Right lobe of liver (tissue), 6 donors: Measurements from ENCODE around the gene DDX51. TPM values are rescaled to one million over a fixed set of nuclear protein-coding genes. Genes with fewer than 3 reads are reported as not detected.

Experiments used
- ATAC-seq, 4 donors: fragments of 200-7000 bp; cut with Tn5 transposase; one replicate each; pipeline ENCODE4 v1.9.1; 2020; ENCODE audit warnings: mild to moderate bottlenecking in 4 of 4, moderate library complexity in 4 of 4
- DNase-seq, 3 donors: peaks; one replicate each; pipeline ENCODE4 v3.0.0-alpha.2; 2020
- H3K27ac ChIP-seq, 3 donors: fragments of 200-600 bp; one replicate each; pipeline ENCODE4 v1.8.0; 2022
- H3K27me3 ChIP-seq, 2 donors: fragments of 200-600 bp; one replicate each; pipeline ENCODE4 v1.8.0; 2022
- H3K36me3 ChIP-seq, 4 donors: fragments of 200-600 bp; sonication (generic) in 1 of 4; one replicate each; pipeline versions ENCODE4 v1.5.1 to v1.8.0; 2017 to 2022; ENCODE audit warnings: control low read depth in 1 of 4
- H3K4me1 ChIP-seq, 4 donors: fragments of 200-600 bp; sonication (generic) in 1 of 4; one replicate each; pipeline versions ENCODE4 v1.5.1 to v1.8.0; 2017 to 2022; ENCODE audit warnings: control low read depth in 1 of 4
- H3K4me3 ChIP-seq, 3 donors: fragments of 200-600 bp; one replicate each; pipeline ENCODE4 v1.8.0; 2022
- H3K9me3 ChIP-seq, 4 donors: fragments of 200-600 bp; sonication (generic) in 1 of 4; one replicate each; pipeline versions ENCODE4 v1.5.1 to v1.8.0; 2017 to 2022; ENCODE audit warnings: control low read depth in 1 of 4
- POLR2A ChIP-seq: fragments of 450-650 bp; IDR thresholded peaks from one replicate; pipeline ENCODE4 v1.6.1; 2017; ENCODE audit warnings: antibody characterized with exemption, mild to moderate bottlenecking
- WGBS: methylation state at CpG from one replicate; pipeline ENCODE4 v1.1.6; 2018; ENCODE audit warnings: low coverage, low lambda C conversion rate; ENCODE audit not compliant: insufficient coverage; ENCODE audit errors: missing lambda C conversion rate; 5-methylcytosine and 5-hydroxymethylcytosine counted together
- intact Hi-C, 2 donors: fragments of 100-400 bp; cut with DNase I; formaldehyde crosslinking; loops; one replicate each; pipeline versions ENCODE4 v1.11.2 to v1.14.1; 2022
- total RNA-seq, 6 experiments: library from RNA; depleted of rRNA in 2 of 6; stranded (reverse); fragments of >200 nt in 2 of 6; fragmentation: NEBNext Ultra II Directional in 3 of 6; extraction: Animal tissue kit (Norgen Biotek cat#: 25700) in 3 of 6; gene quantifications; one replicate each; pipeline versions ENCODE4 v1.1.0 to v1.2.4, GENCODE V29; 2016 to 2023
- TF ChIP-seq, protein P1 (sequence below), 4 donors: fragments of 200-600 bp in 3 of 4; fragments of 450-650 bp in 1 of 4; IDR thresholded peaks; one replicate each; pipeline versions ENCODE4 v1.5.1 to v1.8.0; 2016 to 2022; ENCODE audit warnings: antibody characterized with exemption in 4 of 4, mild to moderate bottlenecking in 2 of 4
- donor health status: DM: no; HTN: yes; CAD: no.
- donor health status: DM: no; HTN: no; CAD: no.
- donor health status: DM: no; HTN: no; CAD: no.
- donor health status: DM: no; HTN: yes; CAD: no.
- donor health status: DM: no; HTN: yes; CAD: no.

DDX51 gene
- total RNA-seq, 6 experiments from 2014 or later: 4.2 to 9.0 (median 5.2) TPM

DNA sequence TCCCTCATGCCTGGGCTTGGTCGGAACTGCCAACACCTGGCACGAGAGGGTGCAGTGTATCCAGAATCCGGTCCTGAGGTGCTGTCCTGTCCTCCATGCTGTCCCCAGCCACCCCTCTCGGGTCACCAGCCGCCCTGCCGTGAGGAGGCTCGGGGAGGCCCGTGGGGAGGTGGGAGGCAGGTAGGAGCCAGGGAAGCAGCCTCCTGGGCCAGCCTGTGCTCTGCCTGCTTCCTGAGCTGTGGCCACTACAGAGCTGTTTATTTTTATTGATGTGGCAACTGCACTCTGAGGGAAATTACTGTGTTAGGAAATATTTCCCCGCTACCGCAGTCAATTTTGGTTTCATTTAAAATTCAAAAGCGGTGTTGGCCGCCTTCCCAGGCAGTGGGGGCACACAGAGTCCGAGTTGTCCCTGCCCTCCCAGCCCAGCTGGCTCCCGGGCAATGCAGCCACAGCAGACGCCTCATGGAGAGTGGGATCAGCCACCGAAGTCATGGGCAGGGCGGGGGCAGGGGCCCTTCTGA is 18.5 kb upstream of the DDX51 start:
- DNase-seq: peak; percentile 70 to 82 (median 70)
- no peaks in the 10 kb centered on the region for H3K36me3 ChIP-seq
- intact Hi-C loops: no loop called here
- H3K9me3 ChIP-seq: no peaks in the 10 kb centered on the region
- peak; percentile 81 to 93 (median 86) for ATAC-seq
- H3K27me3 ChIP-seq: no peaks in the 10 kb centered on the region
- TF ChIP-seq, protein P1, sequence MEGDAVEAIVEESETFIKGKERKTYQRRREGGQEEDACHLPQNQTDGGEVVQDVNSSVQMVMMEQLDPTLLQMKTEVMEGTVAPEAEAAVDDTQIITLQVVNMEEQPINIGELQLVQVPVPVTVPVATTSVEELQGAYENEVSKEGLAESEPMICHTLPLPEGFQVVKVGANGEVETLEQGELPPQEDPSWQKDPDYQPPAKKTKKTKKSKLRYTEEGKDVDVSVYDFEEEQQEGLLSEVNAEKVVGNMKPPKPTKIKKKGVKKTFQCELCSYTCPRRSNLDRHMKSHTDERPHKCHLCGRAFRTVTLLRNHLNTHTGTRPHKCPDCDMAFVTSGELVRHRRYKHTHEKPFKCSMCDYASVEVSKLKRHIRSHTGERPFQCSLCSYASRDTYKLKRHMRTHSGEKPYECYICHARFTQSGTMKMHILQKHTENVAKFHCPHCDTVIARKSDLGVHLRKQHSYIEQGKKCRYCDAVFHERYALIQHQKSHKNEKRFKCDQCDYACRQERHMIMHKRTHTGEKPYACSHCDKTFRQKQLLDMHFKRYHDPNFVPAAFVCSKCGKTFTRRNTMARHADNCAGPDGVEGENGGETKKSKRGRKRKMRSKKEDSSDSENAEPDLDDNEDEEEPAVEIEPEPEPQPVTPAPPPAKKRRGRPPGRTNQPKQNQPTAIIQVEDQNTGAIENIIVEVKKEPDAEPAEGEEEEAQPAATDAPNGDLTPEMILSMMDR (IDR thresholded peaks at IDR 0.05): no peak
- no peak for TF ChIP-seq POLR2A
- WGBS: 17% methylated on average over 15 of the region's 17 CpGs
- H3K4me3 ChIP-seq: no peak overlapping the region
- H3K4me1 ChIP-seq: peaks cover 0 to 4% (median 0%) of the 10 kb centered on the region in 4 donors
- H3K27ac ChIP-seq: peak overlapping the region in 1 of 3 donors; percentile 25

DNA sequence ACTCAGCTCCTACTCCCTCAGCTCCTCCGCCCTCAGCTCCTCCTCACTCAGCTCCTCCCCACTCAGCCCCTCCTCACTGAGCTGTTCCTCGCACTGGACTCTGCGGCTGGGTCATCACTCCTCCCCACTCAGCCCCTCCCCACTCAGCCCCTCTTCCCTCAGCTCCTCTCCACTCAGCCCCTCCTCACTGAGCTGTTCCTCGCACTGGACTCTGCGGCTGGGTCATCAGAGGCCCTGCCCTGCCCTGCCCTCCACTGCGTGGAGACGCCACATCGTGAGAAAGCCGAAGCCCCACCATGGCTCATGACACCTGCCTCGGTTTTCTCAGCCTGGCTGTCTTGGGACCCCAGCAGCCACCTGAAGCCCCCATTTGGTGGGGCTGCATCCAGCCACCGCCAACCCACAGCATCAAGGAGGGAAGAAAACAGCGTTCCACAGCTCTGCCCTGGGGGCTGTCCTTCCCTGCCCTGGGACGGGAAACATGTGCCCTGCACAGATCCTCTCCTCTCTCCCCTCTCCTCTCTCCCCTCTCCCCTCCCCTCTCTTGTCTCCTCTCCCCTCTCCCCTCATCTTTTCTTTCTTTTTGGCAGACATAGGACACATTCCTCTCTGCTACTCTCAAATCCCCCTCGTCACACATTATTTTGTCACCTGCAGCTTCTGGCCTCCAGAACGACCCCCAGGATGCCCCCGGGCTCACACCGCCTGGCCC is 17.8 kb upstream of the DDX51 start:
- DNase-seq (peak in 1 of 3 donors; percentile 42), ATAC-seq (no peak)
- 30% methylated on average over 10 of the region's 17 CpGs for WGBS
- intact Hi-C loops: no loop called here
- no peak for TF ChIP-seq POLR2A
- TF ChIP-seq, protein P1 (IDR thresholded peaks at IDR 0.05): no peak
- H3K36me3 ChIP-seq: no peaks in the 10 kb centered on the region
- H3K4me3 ChIP-seq: no peak overlapping the region
- H3K9me3 ChIP-seq: no peaks in the 10 kb centered on the region
- peak overlapping the region in 1 of 3 donors; percentile 25 for H3K27ac ChIP-seq
- H3K27me3 ChIP-seq: no peaks in the 10 kb centered on the region
- H3K4me1 ChIP-seq: peaks cover 0 to 4% (median 0%) of the 10 kb centered on the region in 4 donors

DNA sequence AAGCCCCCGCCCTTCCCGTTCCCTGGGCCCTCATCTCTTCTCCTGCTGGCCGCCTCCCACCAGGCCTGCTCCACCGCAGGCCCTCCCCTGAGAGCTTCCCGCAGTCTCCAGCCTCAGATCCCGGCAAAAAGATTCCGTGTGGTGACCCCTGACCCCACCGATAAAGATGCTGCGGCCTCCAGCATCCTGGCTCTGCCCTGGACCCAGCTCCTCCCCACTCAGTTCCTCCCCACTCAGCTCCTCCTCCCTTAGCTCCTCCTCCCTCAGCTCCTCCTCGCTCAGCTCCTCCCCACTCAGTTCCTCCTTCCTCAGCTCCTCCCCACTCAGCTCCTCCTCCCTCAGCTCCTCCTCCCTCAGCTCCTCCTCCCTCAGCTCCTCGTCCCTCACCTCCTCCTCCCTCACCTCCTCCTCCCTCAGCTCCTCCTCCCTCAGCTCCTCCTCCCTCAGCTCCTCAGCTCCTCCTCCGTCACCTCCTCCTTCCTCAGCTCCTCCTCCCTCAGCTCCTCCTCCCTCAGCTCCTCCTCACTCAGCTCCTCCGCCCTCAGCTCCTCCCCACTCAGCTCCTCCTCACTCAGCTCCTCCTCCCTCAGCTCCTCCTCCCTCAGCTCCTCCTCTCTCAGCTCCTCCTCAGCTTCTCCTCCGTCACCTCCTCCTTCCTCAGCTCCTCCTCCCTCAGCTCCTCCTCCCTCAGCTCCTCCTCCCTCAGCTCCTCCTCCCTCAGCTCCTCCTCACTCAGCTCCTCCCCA is 17.1 kb upstream of the DDX51 start:
- H3K4me3 ChIP-seq: no peak overlapping the region
- H3K4me1 ChIP-seq: peaks cover 0 to 4% (median 0%) of the 10 kb centered on the region in 4 donors
- no peak overlapping the region for H3K27ac ChIP-seq
- 66% methylated on average over 6 of the region's 14 CpGs for WGBS
- ATAC-seq (no peak), DNase-seq (peak in 1 of 3 donors; percentile 45)
- H3K9me3 ChIP-seq: no peaks in the 10 kb centered on the region
- no peaks in the 10 kb centered on the region for H3K36me3 ChIP-seq
- intact Hi-C loops: no loop called here
- no peaks in the 10 kb centered on the region for H3K27me3 ChIP-seq
- TF ChIP-seq, protein P1 (IDR thresholded peaks at IDR 0.05): no peak

DNA sequence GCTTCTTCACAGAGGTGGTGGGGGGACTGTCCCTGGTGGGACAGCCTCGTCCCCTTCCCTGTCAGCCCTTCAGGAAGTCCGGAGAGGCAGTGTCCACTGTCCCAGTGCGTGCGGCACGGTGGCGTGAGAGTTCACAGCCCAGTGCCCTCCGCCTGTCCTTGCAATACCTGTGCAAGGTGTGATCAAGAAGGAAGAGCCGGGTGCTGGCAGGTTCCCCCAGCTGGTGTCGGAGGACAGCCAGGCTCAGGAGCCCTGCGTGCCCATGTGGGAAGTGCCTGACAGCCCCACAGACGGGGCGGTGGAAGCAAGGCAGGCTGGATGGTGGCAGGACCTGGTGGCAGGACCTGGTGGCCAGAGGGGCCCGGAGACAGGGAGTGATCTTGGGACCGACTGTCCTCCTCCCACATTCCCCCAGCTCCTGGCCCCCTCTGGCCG is 16.5 kb upstream of the DDX51 start:
- DNase-seq (peak in 2 of 3 donors; percentile 14 to 53), ATAC-seq (no peak)
- WGBS: 86% methylated on average over 5 of the region's 15 CpGs
- Histone ChIP-seq H3K27ac (no peak overlapping the region), H3K9me3 (no peaks in the 10 kb centered on the region), H3K4me1 (peaks cover 0 to 4% (median 0%) of the 10 kb centered on the region in 4 donors), H3K27me3 (no peaks in the 10 kb centered on the region), H3K4me3 (no peak overlapping the region), H3K36me3 (no peaks in the 10 kb centered on the region)
- intact Hi-C loops: no loop called here
- TF ChIP-seq POLR2A: no peak
- TF ChIP-seq, protein P1 (IDR thresholded peaks at IDR 0.05): no peak
